ENCODE results near the gene NFE2L2. TPM values are rescaled to one million over a fixed set of nuclear protein-coding genes. Genes with fewer than 3 reads are reported as not detected.
A peak's percentile ranks its signal among the peaks of the same experiment; 100 is the strongest.

NFE2L2 gene
- total and polyA plus RNA-seq, 9 of the 15 experiments (the other 6 are each of a cell fraction or from before 2014, with no cell fraction given): 29.3 to 120 (median 59.3) TPM

GRCh38 chr2:177221534-177221933, 43.0 kb downstream of the NFE2L2 start (continued):
- TF ChIP-seq RBM22 (IDR thresholded peaks at IDR 0.05; ENCODE audit: low read depth, low read length, poor library complexity, severe bottlenecking): no peak
- no peak for TF ChIP-seq ZNF696 (CRISPR knock-in tag; conservative IDR thresholded peaks at IDR 0.05)
- TF ChIP-seq ZNF316 (IDR thresholded peaks at IDR 0.05): peak; percentile 90
- 0 out of 2 replicates have a peak, but pooled peaks have one; percentile 15 for TF ChIP-seq SP1 (CRISPR knock-in tag; IDR thresholded peaks at IDR 0.05)
- no peak for TF ChIP-seq SMARCC2 (IDR thresholded peaks at IDR 0.05; ENCODE audit: low read depth)
- TF ChIP-seq MAX (CRISPR knock-in tag; IDR thresholded peaks at IDR 0.05): no peak
- TF ChIP-seq CEBPB (tag; IDR thresholded peaks at IDR 0.05): no peak
- no peak for TF ChIP-seq ILF3 (IDR thresholded peaks at IDR 0.05; ENCODE audit: borderline replicate concordance)
- TF ChIP-seq RBFOX2 (IDR thresholded peaks at IDR 0.05; ENCODE audit: low read depth, low read length): no peak
- TF ChIP-seq ZNF407 (IDR thresholded peaks at IDR 0.05; ENCODE audit: low read depth): no peak
- no peak for TF ChIP-seq NEUROD1 (IDR thresholded peaks at IDR 0.05; ENCODE audit: borderline replicate concordance, low read depth, low read length, partially characterized antibody)
- TF ChIP-seq SUPT5H (IDR thresholded peaks at IDR 0.05): peak; percentile 29; the same call in 1 of the 2 replicates

Measured in K562 (cell line).